H1 (cell line): ENCODE measurements around the gene OR52E4. TPM values are rescaled to one million over a fixed set of nuclear protein-coding genes. Genes with fewer than 3 reads are reported as not detected.

Experiments used
- CTCF ChIA-PET: fragments of 300-600 bp; sonication (Branson Sonifier 250); formaldehyde crosslinking; loops from one replicate; lab custom pipeline; 2021; ENCODE audit not compliant: partially characterized antibody; lab: Charles Lee
- POLR2A ChIA-PET: fragments of 300-600 bp; sonication (Branson Sonifier 250); formaldehyde crosslinking; loops from one replicate; lab custom pipeline; 2021; ENCODE audit warnings: inconsistent platforms; ENCODE audit not compliant: partially characterized antibody; lab: Charles Lee
- DNase-seq, 2 experiments: peaks; one replicate each; pipeline versions ENCODE4 v3.0.0 to v3.0.0-alpha.2; 2010 to 2022; ENCODE audit warnings: low spot score in 2 of 2, low read depth in 1 of 2, mixed read lengths in 1 of 2
- FAIRE-seq: peaks from 2 replicates; lab custom pipeline; 2011; peaks lifted over from hg19 to GRCh38; lab: Jason Lieb, UNC
- H2AFZ ChIP-seq: 2 replicates; pipeline ENCODE4 v1.8.1; 2012; ENCODE audit warnings: low read length, inconsistent platforms
- H2AK5ac ChIP-seq: 2 replicates; pipeline ENCODE4 v1.6.1; 2013; ENCODE audit warnings: low read depth, low read length
- H2BK120ac ChIP-seq: replicated peaks from 2 replicates; pipeline ENCODE3; 2013; ENCODE audit warnings: low read depth, low read length, inconsistent platforms
- H2BK12ac ChIP-seq: 2 replicates; pipeline ENCODE4 v1.6.1; 2013; ENCODE audit warnings: low read depth, low read length
- H2BK15ac ChIP-seq: 2 replicates; pipeline ENCODE4 v1.6.1; 2013; ENCODE audit warnings: low read length
- H2BK20ac ChIP-seq: 2 replicates; pipeline ENCODE4 v1.6.1; 2013; ENCODE audit warnings: low read length
- H2BK5ac ChIP-seq: 2 replicates; pipeline ENCODE4 v1.6.1; 2013; ENCODE audit warnings: low read depth, low read length
- H3K14ac ChIP-seq: 2 replicates; pipeline ENCODE4 v1.6.1; 2013; ENCODE audit warnings: inconsistent platforms; ENCODE audit not compliant: insufficient read length
- H3K18ac ChIP-seq: 2 replicates; pipeline ENCODE4 v1.6.1; 2013; ENCODE audit warnings: low read length; ENCODE audit errors: extremely low read depth
- H3K23ac ChIP-seq: 2 replicates; pipeline ENCODE4 v1.6.1; 2013; ENCODE audit warnings: inconsistent platforms; ENCODE audit not compliant: insufficient read length
- H3K23me2 ChIP-seq: 2 replicates; pipeline ENCODE4 v1.6.1; 2013; ENCODE audit warnings: low read depth, low read length
- H3K27ac ChIP-seq: 2 replicates; pipeline ENCODE4 v1.6.1; 2011; ENCODE audit warnings: low read depth, low read length, inconsistent platforms
- H3K27me3 ChIP-seq, 4 experiments: replicated peaks in 1 of 4; 1 replicate in 1 of 4; 2 replicates in 3 of 4; pipeline versions ENCODE4 v1.6.1 to v1.8.1; 2011 to 2013; ENCODE audit warnings: low read length in 3 of 4, mild to moderate bottlenecking in 3 of 4, inconsistent platforms in 2 of 4, mixed read lengths in 2 of 4, moderate library complexity in 1 of 4; ENCODE audit not compliant: control insufficient read depth in 3 of 4, insufficient read depth in 3 of 4; ENCODE audit errors: extremely low read depth in 1 of 4
- H3K36me3 ChIP-seq, 4 experiments: 2 replicates each; pipeline versions ENCODE4 v1.6.1 to v1.8.1; 2011 to 2013; ENCODE audit warnings: mild to moderate bottlenecking in 4 of 4, low read length in 3 of 4, moderate library complexity in 2 of 4, control low read depth in 1 of 4, inconsistent platforms in 1 of 4; ENCODE audit not compliant: insufficient read depth in 4 of 4, control insufficient read depth in 2 of 4
- H3K4ac ChIP-seq: replicated peaks from 2 replicates; pipeline ENCODE3; 2013; ENCODE audit warnings: low read length, low read depth, mixed read lengths, inconsistent platforms; ENCODE audit not compliant: insufficient read length
- H3K4me1 ChIP-seq, 4 experiments: replicated peaks in 1 of 4; 1 replicate in 1 of 4; 2 replicates in 3 of 4; pipeline versions ENCODE4 v1.6.1 to v1.8.1; 2011 to 2013; ENCODE audit warnings: low read length in 3 of 4, inconsistent platforms in 2 of 4, mixed read lengths in 1 of 4; ENCODE audit not compliant: insufficient read depth in 4 of 4, control insufficient read depth in 3 of 4
- H3K4me2 ChIP-seq, 2 experiments: 2 replicates each; pipeline versions ENCODE4 v1.6.1 to v1.8.1; 2011 to 2013; ENCODE audit warnings: low read depth in 2 of 2, low read length in 2 of 2, control low read depth in 1 of 2, inconsistent platforms in 1 of 2, mild to moderate bottlenecking in 1 of 2; ENCODE audit not compliant: insufficient read depth in 1 of 2
- H3K4me3 ChIP-seq, 4 experiments: fragments of 200-600, 300-600 bp in 1 of 4; sonication (generic), shearing (Covaris generic), sonication (Bioruptor Twin) in 1 of 4; 2 replicates each; pipeline versions ENCODE4 v1.5.1 to v1.8.1; 2011 to 2016; ENCODE audit warnings: low read length in 4 of 4, low read depth in 3 of 4, control low read depth in 2 of 4, inconsistent platforms in 2 of 4, mild to moderate bottlenecking in 2 of 4, mixed read lengths in 1 of 4, moderate library complexity in 1 of 4; ENCODE audit not compliant: insufficient read depth in 2 of 4; ENCODE audit errors: extremely low read depth in 1 of 4
- H3K56ac ChIP-seq: replicated peaks from 2 replicates; pipeline ENCODE3; 2013; ENCODE audit warnings: low read depth, mild to moderate bottlenecking, mixed read lengths, low read length, inconsistent platforms; ENCODE audit not compliant: insufficient read length
- H3K79me1 ChIP-seq: 2 replicates; pipeline ENCODE4 v1.6.1; 2013; ENCODE audit warnings: low read depth, low read length, control low read depth
- H3K79me2 ChIP-seq, 2 experiments: 2 replicates each; pipeline versions ENCODE4 v1.6.1 to v1.8.1; 2012 to 2013; ENCODE audit warnings: low read length in 2 of 2, mild to moderate bottlenecking in 2 of 2, inconsistent platforms in 1 of 2; ENCODE audit not compliant: insufficient read depth in 2 of 2, control insufficient read depth in 1 of 2
- H3K9ac ChIP-seq, 4 experiments: replicated peaks in 1 of 4; 1 replicate in 1 of 4; 2 replicates in 3 of 4; pipeline versions ENCODE4 v1.6.1 to v1.8.1; 2011 to 2013; ENCODE audit warnings: low read depth in 3 of 4, low read length in 3 of 4, control low read depth in 2 of 4, mild to moderate bottlenecking in 2 of 4, moderate library complexity in 2 of 4, inconsistent platforms in 1 of 4; ENCODE audit errors: extremely low read depth in 1 of 4
- H3K9me3 ChIP-seq, 2 experiments: 2 replicates each; pipeline versions ENCODE4 v1.6.1 to v1.8.1; 2012 to 2013; ENCODE audit warnings: mild to moderate bottlenecking in 2 of 2, moderate library complexity in 2 of 2, control low read depth in 1 of 2, inconsistent platforms in 1 of 2, low read depth in 1 of 2, low read length in 1 of 2, mixed read lengths in 1 of 2; ENCODE audit not compliant: insufficient read depth in 2 of 2
- H4K20me1 ChIP-seq, 2 experiments: replicated peaks in 1 of 2; 2 replicates each; pipeline versions ENCODE3 to v1.8.1; 2011 to 2013; ENCODE audit warnings: inconsistent platforms in 2 of 2, low read length in 2 of 2, mild to moderate bottlenecking in 1 of 2; ENCODE audit not compliant: insufficient read depth in 2 of 2, control insufficient read depth in 1 of 2
- H4K5ac ChIP-seq: 2 replicates; pipeline ENCODE4 v1.6.1; 2013; ENCODE audit warnings: low read length, low read depth, mixed read lengths, inconsistent platforms; ENCODE audit not compliant: insufficient read length
- H4K8ac ChIP-seq: 2 replicates; pipeline ENCODE4 v1.8.0; 2013; ENCODE audit warnings: mild to moderate bottlenecking, moderate library complexity, low read length, inconsistent platforms; ENCODE audit not compliant: insufficient read depth; ENCODE audit errors: extremely low read depth
- H4K91ac ChIP-seq: replicated peaks from 2 replicates; pipeline ENCODE3; 2013; ENCODE audit warnings: low read length, mixed read lengths, inconsistent platforms; ENCODE audit not compliant: insufficient read length
- KDM1A ChIP-seq: fragments of 200-600, 300-600 bp; sonication (generic); IDR thresholded peaks from 2 replicates; pipeline ENCODE4 v1.7.1; 2016; ENCODE audit warnings: mild to moderate bottlenecking, low read length, borderline replicate concordance
- NANOG ChIP-seq: IDR thresholded peaks from 2 replicates; pipeline ENCODE4 v1.6.1; 2011; ENCODE audit warnings: low read length, low read depth, mild to moderate bottlenecking, inconsistent platforms; ENCODE audit not compliant: insufficient read depth, poor library complexity, severe bottlenecking
- POLR2AphosphoS5 ChIP-seq: IDR thresholded peaks from 2 replicates; pipeline ENCODE4 v1.6.1; 2011; ENCODE audit warnings: low read depth, low read length
- SP1 ChIP-seq: IDR thresholded peaks from 2 replicates; pipeline ENCODE4 v1.6.1; 2011; ENCODE audit warnings: low read depth, low read length
- WGBS, 2 experiments: shearing (Covaris generic) in 1 of 2; methylation state at CpG; one replicate each; pipeline versions ENCODE4 v1.1.6 to v1.1.7; 2013 to 2015; ENCODE audit warnings: low lambda C conversion rate in 2 of 2, mixed read lengths in 2 of 2, inconsistent platforms in 1 of 2, low coverage in 1 of 2, missing lambda C conversion rate in 1 of 2; ENCODE audit not compliant: insufficient replicate concordance in 2 of 2, insufficient coverage in 1 of 2, insufficient read length in 1 of 2; ENCODE audit errors: extremely low coverage in 1 of 2, missing lambda C conversion rate in 1 of 2; 5-methylcytosine and 5-hydroxymethylcytosine counted together
- polyA plus RNA-seq, 7 experiments: library from polyadenylated mRNA; depleted of rRNA in 3 of 7; stranded (reverse) in 5 of 7; unstranded in 2 of 7; fragments of >200 nt in 5 of 7; fragments of 200-250 nt in 2 of 7; gene quantifications; 1 replicate in 5 of 7; 2 replicates in 1 of 7; 4 replicates in 1 of 7; pipeline versions ENCODE4 v1.2.1 to v1.2.3, GENCODE V29; 2011 to 2013; ENCODE audit warnings: missing spikeins in 2 of 7, mixed read lengths in 2 of 7
- total RNA-seq: library from RNA; stranded (reverse); fragmentation: NEBNext Ultra II Directional; extraction: Animal tissue kit (Norgen Biotek cat#: 25700); gene quantifications from 2 replicates; pipeline ENCODE4 v1.2.1, GENCODE V29; 2021
- TF ChIP-seq, protein P1 (sequence below): IDR thresholded peaks from 2 replicates; pipeline ENCODE4 v1.6.1; 2012; ENCODE audit warnings: low read length, inconsistent platforms
- TF ChIP-seq, protein P2 (sequence below), 3 experiments: IDR thresholded peaks; 1 replicate in 2 of 3; 2 replicates in 1 of 3; pipeline versions ENCODE4 v1.5.1 to v1.6.1; 2011; ENCODE audit warnings: low read length in 3 of 3, mild to moderate bottlenecking in 3 of 3, inconsistent platforms in 2 of 3, low read depth in 1 of 3, moderate library complexity in 1 of 3; ENCODE audit not compliant: insufficient read depth in 1 of 3; ENCODE audit errors: control extremely low read depth in 1 of 3

The OR52E4 gene
- total and polyA plus RNA-seq, 2 of the 8 experiments (the other 6 are each of a cell fraction or from before 2014, with no cell fraction given): not detected

DNA sequence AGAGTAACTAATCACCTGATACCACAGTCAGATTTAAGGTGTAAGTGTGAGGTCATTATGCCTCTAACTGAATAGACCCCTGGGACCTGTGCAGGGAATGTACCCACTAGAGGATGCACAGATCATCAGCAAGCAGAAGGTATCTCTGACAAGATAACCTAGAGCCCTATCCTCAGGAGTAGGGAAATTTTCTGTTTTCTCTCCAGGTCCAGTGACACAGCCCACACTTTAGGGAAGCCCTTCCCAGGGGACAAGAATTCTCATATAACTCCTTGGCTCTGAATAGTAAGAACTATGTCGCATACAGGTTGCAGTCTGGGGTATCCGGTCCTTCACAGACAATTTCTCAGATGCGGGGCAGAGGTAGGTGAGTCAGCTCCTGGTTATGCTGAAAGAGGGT, 12.5 kb downstream of the OR52E4 start, which contains the start of gene OR52E5:
TSS of gene OR52E5 (plus strand) at position 301 of the 400 bp plus-strand sequence. CDS start 7,569 bp downstream, outside the sequence.
- H3K18ac ChIP-seq: no peak within 1 kb of the TSS
- no peak within 1 kb of the TSS for H3K14ac ChIP-seq
- H3K27ac ChIP-seq: no peak within 1 kb of the TSS
- H3K4me1 ChIP-seq: no peaks in the 10 kb centered on the region
- WGBS, 2 experiments: 89% methylated on average over 3 of the region's 3 CpGs; no CpG with 5 or more reads in 1 of the 2 experiments
- no peaks in the 10 kb centered on the region for H3K79me2 ChIP-seq
- H3K23me2 ChIP-seq: no peaks in the 10 kb centered on the region
- no peak within 1 kb of the TSS for H2BK15ac ChIP-seq
- no peak within 1 kb of the TSS for H2BK12ac ChIP-seq
- H2BK5ac ChIP-seq: no peak within 1 kb of the TSS
- H2BK20ac ChIP-seq: no peak within 1 kb of the TSS
- no peaks in the 10 kb centered on the region for H3K9me3 ChIP-seq
- H2BK120ac ChIP-seq: no peak within 1 kb of the TSS
- H4K91ac ChIP-seq: no peak within 1 kb of the TSS
- H2AFZ ChIP-seq: no peak within 1 kb of the TSS
- no peaks in the 10 kb centered on the region for H3K36me3 ChIP-seq
- H4K8ac ChIP-seq: no peak within 1 kb of the TSS
- H4K5ac ChIP-seq: no peak within 1 kb of the TSS
- CTCF ChIA-PET: interaction anchor here (0.7 kb wide), 2 partner anchors 10 to 15 kb away, joined by 3 read pairs; no protein-coding TSS in a partner anchor
- FAIRE-seq: no peak
- no peak within 1 kb of the TSS for H3K9ac ChIP-seq
- H3K27me3 ChIP-seq: no peaks in the 10 kb centered on the region
- no peak within 1 kb of the TSS for H3K23ac ChIP-seq
- TF ChIP-seq SP1 (no peak), POLR2AphosphoS5 (no peak), KDM1A (no peak), NANOG (no peak)
- TF ChIP-seq, protein P1, sequence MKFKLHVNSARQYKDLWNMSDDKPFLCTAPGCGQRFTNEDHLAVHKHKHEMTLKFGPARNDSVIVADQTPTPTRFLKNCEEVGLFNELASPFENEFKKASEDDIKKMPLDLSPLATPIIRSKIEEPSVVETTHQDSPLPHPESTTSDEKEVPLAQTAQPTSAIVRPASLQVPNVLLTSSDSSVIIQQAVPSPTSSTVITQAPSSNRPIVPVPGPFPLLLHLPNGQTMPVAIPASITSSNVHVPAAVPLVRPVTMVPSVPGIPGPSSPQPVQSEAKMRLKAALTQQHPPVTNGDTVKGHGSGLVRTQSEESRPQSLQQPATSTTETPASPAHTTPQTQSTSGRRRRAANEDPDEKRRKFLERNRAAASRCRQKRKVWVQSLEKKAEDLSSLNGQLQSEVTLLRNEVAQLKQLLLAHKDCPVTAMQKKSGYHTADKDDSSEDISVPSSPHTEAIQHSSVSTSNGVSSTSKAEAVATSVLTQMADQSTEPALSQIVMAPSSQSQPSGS: no peak
- TF ChIP-seq, protein P2, sequence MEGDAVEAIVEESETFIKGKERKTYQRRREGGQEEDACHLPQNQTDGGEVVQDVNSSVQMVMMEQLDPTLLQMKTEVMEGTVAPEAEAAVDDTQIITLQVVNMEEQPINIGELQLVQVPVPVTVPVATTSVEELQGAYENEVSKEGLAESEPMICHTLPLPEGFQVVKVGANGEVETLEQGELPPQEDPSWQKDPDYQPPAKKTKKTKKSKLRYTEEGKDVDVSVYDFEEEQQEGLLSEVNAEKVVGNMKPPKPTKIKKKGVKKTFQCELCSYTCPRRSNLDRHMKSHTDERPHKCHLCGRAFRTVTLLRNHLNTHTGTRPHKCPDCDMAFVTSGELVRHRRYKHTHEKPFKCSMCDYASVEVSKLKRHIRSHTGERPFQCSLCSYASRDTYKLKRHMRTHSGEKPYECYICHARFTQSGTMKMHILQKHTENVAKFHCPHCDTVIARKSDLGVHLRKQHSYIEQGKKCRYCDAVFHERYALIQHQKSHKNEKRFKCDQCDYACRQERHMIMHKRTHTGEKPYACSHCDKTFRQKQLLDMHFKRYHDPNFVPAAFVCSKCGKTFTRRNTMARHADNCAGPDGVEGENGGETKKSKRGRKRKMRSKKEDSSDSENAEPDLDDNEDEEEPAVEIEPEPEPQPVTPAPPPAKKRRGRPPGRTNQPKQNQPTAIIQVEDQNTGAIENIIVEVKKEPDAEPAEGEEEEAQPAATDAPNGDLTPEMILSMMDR (IDR thresholded peaks at IDR 0.05; ENCODE audit: control extremely low read depth in 1 of 3, insufficient read depth in 1 of 3, low read depth in 1 of 3, low read length in 3 of 3): no peak
- TF ChIP-seq, all 59 proteins: peak for 0
- no peak within 1 kb of the TSS for H3K4ac ChIP-seq
- no peaks in the 10 kb centered on the region for H4K20me1 ChIP-seq
- H3K4me3 ChIP-seq: no peak within 1 kb of the TSS
- no peaks in the 10 kb centered on the region for H3K79me1 ChIP-seq
- H2AK5ac ChIP-seq: no peak within 1 kb of the TSS
- DNase-seq: no peak
- no peak within 1 kb of the TSS for H3K56ac ChIP-seq
- POLR2A ChIA-PET: no interaction called here
- no peak within 1 kb of the TSS for H3K4me2 ChIP-seq
